H1 (cell line): Measurements from ENCODE around the gene TMEM245. TPM values are rescaled to one million over a fixed set of nuclear protein-coding genes. Genes with fewer than 3 reads are reported as not detected.

ENCODE experiments used
- CTCF ChIA-PET: fragments of 300-600 bp; sonication (Branson Sonifier 250); formaldehyde crosslinking; loops from one replicate; lab custom pipeline; 2021; ENCODE audit not compliant: partially characterized antibody; lab: Charles Lee
- POLR2A ChIA-PET: fragments of 300-600 bp; sonication (Branson Sonifier 250); formaldehyde crosslinking; loops from one replicate; lab custom pipeline; 2021; ENCODE audit warnings: inconsistent platforms; ENCODE audit not compliant: partially characterized antibody; lab: Charles Lee
- DNase-seq, 2 experiments: peaks; one replicate each; pipeline versions ENCODE4 v3.0.0 to v3.0.0-alpha.2; 2010 to 2022; ENCODE audit warnings: low spot score in 2 of 2, low read depth in 1 of 2, mixed read lengths in 1 of 2
- FAIRE-seq: peaks from 2 replicates; lab custom pipeline; 2011; peaks lifted over from hg19 to GRCh38; lab: Jason Lieb, UNC
- H2AFZ ChIP-seq: 2 replicates; pipeline ENCODE4 v1.8.1; 2012; ENCODE audit warnings: low read length, inconsistent platforms
- H2AK5ac ChIP-seq: 2 replicates; pipeline ENCODE4 v1.6.1; 2013; ENCODE audit warnings: low read depth, low read length
- H2BK120ac ChIP-seq: replicated peaks from 2 replicates; pipeline ENCODE3; 2013; ENCODE audit warnings: low read depth, low read length, inconsistent platforms
- H2BK12ac ChIP-seq: 2 replicates; pipeline ENCODE4 v1.6.1; 2013; ENCODE audit warnings: low read depth, low read length
- H2BK15ac ChIP-seq: 2 replicates; pipeline ENCODE4 v1.6.1; 2013; ENCODE audit warnings: low read length
- H2BK20ac ChIP-seq: 2 replicates; pipeline ENCODE4 v1.6.1; 2013; ENCODE audit warnings: low read length
- H2BK5ac ChIP-seq: 2 replicates; pipeline ENCODE4 v1.6.1; 2013; ENCODE audit warnings: low read depth, low read length
- H3K14ac ChIP-seq: 2 replicates; pipeline ENCODE4 v1.6.1; 2013; ENCODE audit warnings: inconsistent platforms; ENCODE audit not compliant: insufficient read length
- H3K18ac ChIP-seq: 2 replicates; pipeline ENCODE4 v1.6.1; 2013; ENCODE audit warnings: low read length; ENCODE audit errors: extremely low read depth
- H3K23ac ChIP-seq: 2 replicates; pipeline ENCODE4 v1.6.1; 2013; ENCODE audit warnings: inconsistent platforms; ENCODE audit not compliant: insufficient read length
- H3K23me2 ChIP-seq: 2 replicates; pipeline ENCODE4 v1.6.1; 2013; ENCODE audit warnings: low read depth, low read length
- H3K27ac ChIP-seq: 2 replicates; pipeline ENCODE4 v1.6.1; 2011; ENCODE audit warnings: low read depth, low read length, inconsistent platforms
- H3K27me3 ChIP-seq, 4 experiments: replicated peaks in 1 of 4; 1 replicate in 1 of 4; 2 replicates in 3 of 4; pipeline versions ENCODE4 v1.6.1 to v1.8.1; 2011 to 2013; ENCODE audit warnings: low read length in 3 of 4, mild to moderate bottlenecking in 3 of 4, inconsistent platforms in 2 of 4, mixed read lengths in 2 of 4, moderate library complexity in 1 of 4; ENCODE audit not compliant: control insufficient read depth in 3 of 4, insufficient read depth in 3 of 4; ENCODE audit errors: extremely low read depth in 1 of 4
- H3K36me3 ChIP-seq, 4 experiments: 2 replicates each; pipeline versions ENCODE4 v1.6.1 to v1.8.1; 2011 to 2013; ENCODE audit warnings: mild to moderate bottlenecking in 4 of 4, low read length in 3 of 4, moderate library complexity in 2 of 4, control low read depth in 1 of 4, inconsistent platforms in 1 of 4; ENCODE audit not compliant: insufficient read depth in 4 of 4, control insufficient read depth in 2 of 4
- H3K4ac ChIP-seq: replicated peaks from 2 replicates; pipeline ENCODE3; 2013; ENCODE audit warnings: low read length, low read depth, mixed read lengths, inconsistent platforms; ENCODE audit not compliant: insufficient read length
- H3K4me1 ChIP-seq, 4 experiments: replicated peaks in 1 of 4; 1 replicate in 1 of 4; 2 replicates in 3 of 4; pipeline versions ENCODE4 v1.6.1 to v1.8.1; 2011 to 2013; ENCODE audit warnings: low read length in 3 of 4, inconsistent platforms in 2 of 4, mixed read lengths in 1 of 4; ENCODE audit not compliant: insufficient read depth in 4 of 4, control insufficient read depth in 3 of 4
- H3K4me2 ChIP-seq, 2 experiments: 2 replicates each; pipeline versions ENCODE4 v1.6.1 to v1.8.1; 2011 to 2013; ENCODE audit warnings: low read depth in 2 of 2, low read length in 2 of 2, control low read depth in 1 of 2, inconsistent platforms in 1 of 2, mild to moderate bottlenecking in 1 of 2; ENCODE audit not compliant: insufficient read depth in 1 of 2
- H3K4me3 ChIP-seq, 4 experiments: fragments of 200-600, 300-600 bp in 1 of 4; sonication (generic), shearing (Covaris generic), sonication (Bioruptor Twin) in 1 of 4; 2 replicates each; pipeline versions ENCODE4 v1.5.1 to v1.8.1; 2011 to 2016; ENCODE audit warnings: low read length in 4 of 4, low read depth in 3 of 4, control low read depth in 2 of 4, inconsistent platforms in 2 of 4, mild to moderate bottlenecking in 2 of 4, mixed read lengths in 1 of 4, moderate library complexity in 1 of 4; ENCODE audit not compliant: insufficient read depth in 2 of 4; ENCODE audit errors: extremely low read depth in 1 of 4
- H3K56ac ChIP-seq: replicated peaks from 2 replicates; pipeline ENCODE3; 2013; ENCODE audit warnings: low read depth, mild to moderate bottlenecking, mixed read lengths, low read length, inconsistent platforms; ENCODE audit not compliant: insufficient read length
- H3K79me1 ChIP-seq: 2 replicates; pipeline ENCODE4 v1.6.1; 2013; ENCODE audit warnings: low read depth, low read length, control low read depth
- H3K79me2 ChIP-seq, 2 experiments: 2 replicates each; pipeline versions ENCODE4 v1.6.1 to v1.8.1; 2012 to 2013; ENCODE audit warnings: low read length in 2 of 2, mild to moderate bottlenecking in 2 of 2, inconsistent platforms in 1 of 2; ENCODE audit not compliant: insufficient read depth in 2 of 2, control insufficient read depth in 1 of 2
- H3K9ac ChIP-seq, 4 experiments: replicated peaks in 1 of 4; 1 replicate in 1 of 4; 2 replicates in 3 of 4; pipeline versions ENCODE4 v1.6.1 to v1.8.1; 2011 to 2013; ENCODE audit warnings: low read depth in 3 of 4, low read length in 3 of 4, control low read depth in 2 of 4, mild to moderate bottlenecking in 2 of 4, moderate library complexity in 2 of 4, inconsistent platforms in 1 of 4; ENCODE audit errors: extremely low read depth in 1 of 4
- H3K9me3 ChIP-seq, 2 experiments: 2 replicates each; pipeline versions ENCODE4 v1.6.1 to v1.8.1; 2012 to 2013; ENCODE audit warnings: mild to moderate bottlenecking in 2 of 2, moderate library complexity in 2 of 2, control low read depth in 1 of 2, inconsistent platforms in 1 of 2, low read depth in 1 of 2, low read length in 1 of 2, mixed read lengths in 1 of 2; ENCODE audit not compliant: insufficient read depth in 2 of 2
- H4K20me1 ChIP-seq, 2 experiments: replicated peaks in 1 of 2; 2 replicates each; pipeline versions ENCODE3 to v1.8.1; 2011 to 2013; ENCODE audit warnings: inconsistent platforms in 2 of 2, low read length in 2 of 2, mild to moderate bottlenecking in 1 of 2; ENCODE audit not compliant: insufficient read depth in 2 of 2, control insufficient read depth in 1 of 2
- H4K5ac ChIP-seq: 2 replicates; pipeline ENCODE4 v1.6.1; 2013; ENCODE audit warnings: low read length, low read depth, mixed read lengths, inconsistent platforms; ENCODE audit not compliant: insufficient read length
- H4K8ac ChIP-seq: 2 replicates; pipeline ENCODE4 v1.8.0; 2013; ENCODE audit warnings: mild to moderate bottlenecking, moderate library complexity, low read length, inconsistent platforms; ENCODE audit not compliant: insufficient read depth; ENCODE audit errors: extremely low read depth
- H4K91ac ChIP-seq: replicated peaks from 2 replicates; pipeline ENCODE3; 2013; ENCODE audit warnings: low read length, mixed read lengths, inconsistent platforms; ENCODE audit not compliant: insufficient read length
- WGBS, 2 experiments: shearing (Covaris generic) in 1 of 2; methylation state at CpG; one replicate each; pipeline versions ENCODE4 v1.1.6 to v1.1.7; 2013 to 2015; ENCODE audit warnings: low lambda C conversion rate in 2 of 2, mixed read lengths in 2 of 2, inconsistent platforms in 1 of 2, low coverage in 1 of 2, missing lambda C conversion rate in 1 of 2; ENCODE audit not compliant: insufficient replicate concordance in 2 of 2, insufficient coverage in 1 of 2, insufficient read length in 1 of 2; ENCODE audit errors: extremely low coverage in 1 of 2, missing lambda C conversion rate in 1 of 2; 5-methylcytosine and 5-hydroxymethylcytosine counted together
- polyA plus RNA-seq, 7 experiments: library from polyadenylated mRNA; depleted of rRNA in 3 of 7; stranded (reverse) in 5 of 7; unstranded in 2 of 7; fragments of >200 nt in 5 of 7; fragments of 200-250 nt in 2 of 7; gene quantifications; 1 replicate in 5 of 7; 2 replicates in 1 of 7; 4 replicates in 1 of 7; pipeline versions ENCODE4 v1.2.1 to v1.2.3, GENCODE V29; 2011 to 2013; ENCODE audit warnings: missing spikeins in 2 of 7, mixed read lengths in 2 of 7
- total RNA-seq: library from RNA; stranded (reverse); fragmentation: NEBNext Ultra II Directional; extraction: Animal tissue kit (Norgen Biotek cat#: 25700); gene quantifications from 2 replicates; pipeline ENCODE4 v1.2.1, GENCODE V29; 2021

The TMEM245 gene
- total and polyA plus RNA-seq, 2 of the 8 experiments (the other 6 are each of a cell fraction or from before 2014, with no cell fraction given): 44.3 to 45.8 TPM

GRCh38 chr9:109012876-109013678, 106.7 kb downstream of the TMEM245 start, which contains the start of gene CTNNAL1:
Gene CTNNAL1 (minus strand): TSS chr9:109013499. CDS start chr9:109013442, 57 bp downstream.
- Histone ChIP-seq H2BK12ac (no peak within 1 kb of the TSS), H3K79me1 (no peaks in the 10 kb centered on the region), H2BK120ac (no peak within 1 kb of the TSS), H3K9me3 (no peaks in the 10 kb centered on the region), H3K27me3 (peaks cover 0 to 5% (median 2%) of the 10 kb centered on the region in 4 experiments; a peak in 1 of 7 replicates), H2AFZ (peak within 1 kb of the TSS; percentile 47; the same call in 1 of the 2 replicates), H3K27ac (peak within 1 kb of the TSS; percentile 67; the same call in 1 of the 2 replicates), H4K5ac (peak within 1 kb of the TSS; percentile 55), H4K8ac (peak within 1 kb of the TSS; percentile 92; the same call in 1 of the 2 replicates), H2BK20ac (no peak within 1 kb of the TSS), H3K79me2 (peaks cover 0 to 34% of the 10 kb centered on the region in 2 experiments; a peak in 2 of 4 replicates), H3K56ac (peak within 1 kb of the TSS; percentile 55), H4K91ac (no peak within 1 kb of the TSS), H2BK15ac (no peak within 1 kb of the TSS), H3K36me3 (no peaks in the 10 kb centered on the region), H3K14ac (no peak within 1 kb of the TSS), H3K23ac (no peak within 1 kb of the TSS), H3K9ac (peak within 1 kb of the TSS; percentile 71 to 95 (median 76)), H2AK5ac (no peak within 1 kb of the TSS), H3K23me2 (peaks cover 4% of the 10 kb centered on the region), H2BK5ac (no peak within 1 kb of the TSS), H3K4me2 (peak within 1 kb of the TSS; percentile 78 to 93), H3K4me3 (peak within 1 kb of the TSS; percentile 80 to 93 (median 86)), H4K20me1 (peaks cover 6 to 9% of the 10 kb centered on the region in 2 experiments), H3K18ac (peak within 1 kb of the TSS; percentile 73; the same call in 1 of the 2 replicates), H3K4me1 (peaks cover 0 to 6% (median 2%) of the 10 kb centered on the region in 4 experiments; a peak in 5 of 7 replicates), H3K4ac (no peak within 1 kb of the TSS)
- CTCF ChIA-PET: interaction anchor here (0.6 kb wide), 1 partner anchor 268 kb away, joined by 3 read pairs; no protein-coding TSS in a partner anchor
- WGBS, 2 experiments: 1% methylated on average over 47 of the region's 99 CpGs; no CpG with 5 or more reads in 1 of the 2 experiments
- POLR2A ChIA-PET: interaction anchor here (0.9 to 1.7 kb wide), 4 partner anchors 11 to 148 kb away, joined by 3 to 6 read pairs (median 5); no protein-coding TSS in a partner anchor
- FAIRE-seq (no peak), DNase-seq (peak; percentile 71 to 96)
